ENCODE measurements around the gene SWAP70. TPM values are rescaled to one million over a fixed set of nuclear protein-coding genes. Genes with fewer than 3 reads are reported as not detected.

Gene SWAP70
- total and polyA plus RNA-seq, 2 of the 8 experiments (the other 6 are each of a cell fraction or from before 2014, with no cell fraction given), result 14.8 to 37.5 TPM

DNA sequence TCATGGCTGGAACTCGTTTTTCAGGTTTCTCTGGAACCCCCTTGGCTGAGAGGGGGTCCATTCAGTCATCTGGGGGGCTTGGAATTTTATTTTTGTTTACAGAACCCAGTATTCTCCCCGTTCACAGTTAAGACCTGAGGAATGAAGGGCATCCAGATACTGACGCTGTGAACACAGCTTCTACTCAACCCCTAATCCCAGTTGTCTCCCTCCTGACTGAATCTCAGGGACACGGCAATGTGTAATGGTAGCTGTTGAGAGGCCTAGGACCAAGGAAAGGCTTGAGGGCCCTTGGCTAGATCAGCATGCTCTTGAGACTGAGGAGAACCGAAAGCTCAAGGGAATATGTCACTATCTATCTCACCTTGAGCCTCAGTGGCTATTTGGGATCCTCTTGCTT is 113.6 kb downstream of the SWAP70 start:
- Histone ChIP-seq H2BK20ac (ENCODE audit: low read length) (no peak overlapping the region), H3K4me2 (ENCODE audit: insufficient read depth in 1 of 2, low read depth in 2 of 2, low read length in 2 of 2) (peak overlapping the region in 1 of 2 experiments; percentile 15; a peak in 1 of 4 replicates)

More for the DNA sequence above, 113.6 kb downstream of the SWAP70 start:
- no peaks in the 10 kb centered on the region for H3K23me2 ChIP-seq (ENCODE audit: low read depth, low read length)
- no peak overlapping the region for H3K4me3 ChIP-seq (ENCODE audit: extremely low read depth in 1 of 4, insufficient read depth in 2 of 4, low read depth in 3 of 4, low read length in 4 of 4)
- no peak overlapping the region for H3K56ac ChIP-seq (replicated peaks; ENCODE audit: insufficient read length, low read depth, low read length)
- H3K18ac ChIP-seq (ENCODE audit: extremely low read depth, low read length), result no peak overlapping the region
- no peak overlapping the region for H4K8ac ChIP-seq (ENCODE audit: extremely low read depth, insufficient read depth, low read length)
- no peaks in the 10 kb centered on the region for H3K27me3 ChIP-seq (replicated peaks in 1 of 4; ENCODE audit: control insufficient read depth in 3 of 4, extremely low read depth in 1 of 4, insufficient read depth in 3 of 4, low read length in 3 of 4)
- H3K9me3 ChIP-seq (ENCODE audit: insufficient read depth in 2 of 2, low read depth in 1 of 2, low read length in 1 of 2), result no peaks in the 10 kb centered on the region
- POLR2A ChIA-PET (ENCODE audit: partially characterized antibody), result interaction anchor here (0.9 to 1.3 kb wide), 3 partner anchors 10 to 14 kb away, joined by 3 to 4 read pairs (median 3); no protein-coding TSS in a partner anchor
- H3K36me3 ChIP-seq (ENCODE audit: control insufficient read depth in 2 of 4, insufficient read depth in 4 of 4, low read length in 3 of 4), result peaks cover 0 to 20% (median 14%) of the 10 kb centered on the region in 4 experiments; a peak in 5 of 8 replicates
- no peaks in the 10 kb centered on the region for H4K20me1 ChIP-seq (replicated peaks in 1 of 2; ENCODE audit: control insufficient read depth in 1 of 2, insufficient read depth in 2 of 2, low read length in 2 of 2)
- CTCF ChIA-PET (ENCODE audit: partially characterized antibody), result interaction anchor here (0.9 to 2.6 kb wide), 2 partner anchors 9 to 19 kb away, joined by 3 to 9 read pairs; no protein-coding TSS in a partner anchor
- TF ChIP-seq, protein P1, sequence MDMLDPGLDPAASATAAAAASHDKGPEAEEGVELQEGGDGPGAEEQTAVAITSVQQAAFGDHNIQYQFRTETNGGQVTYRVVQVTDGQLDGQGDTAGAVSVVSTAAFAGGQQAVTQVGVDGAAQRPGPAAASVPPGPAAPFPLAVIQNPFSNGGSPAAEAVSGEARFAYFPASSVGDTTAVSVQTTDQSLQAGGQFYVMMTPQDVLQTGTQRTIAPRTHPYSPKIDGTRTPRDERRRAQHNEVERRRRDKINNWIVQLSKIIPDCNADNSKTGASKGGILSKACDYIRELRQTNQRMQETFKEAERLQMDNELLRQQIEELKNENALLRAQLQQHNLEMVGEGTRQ (IDR thresholded peaks at IDR 0.05; ENCODE audit: low read length), result no peak
- TF ChIP-seq SP1 (IDR thresholded peaks at IDR 0.05; ENCODE audit: low read depth, low read length) (0 out of 2 replicates have a peak, but pooled peaks have one; percentile 41), YY1 (IDR thresholded peaks at IDR 0.05; ENCODE audit: low read depth, low read length) (no peak), RBBP5 (IDR thresholded peaks at IDR 0.05; ENCODE audit: borderline replicate concordance, low read depth, low read length) (peak; percentile 20; the same call in 1 of the 2 replicates), RXRA (IDR thresholded peaks at IDR 0.05; ENCODE audit: insufficient read depth, low read depth, low read length) (no peak)
- H2BK5ac ChIP-seq (ENCODE audit: low read depth, low read length), result no peak overlapping the region
- H2BK120ac ChIP-seq (replicated peaks; ENCODE audit: low read depth, low read length), result no peak overlapping the region
- H3K27ac ChIP-seq (ENCODE audit: low read depth, low read length), result no peak overlapping the region
- no peaks in the 10 kb centered on the region for H3K79me2 ChIP-seq (ENCODE audit: control insufficient read depth in 1 of 2, insufficient read depth in 2 of 2, low read length in 2 of 2)
- H3K9ac ChIP-seq (replicated peaks in 1 of 4; ENCODE audit: extremely low read depth in 1 of 4, low read depth in 3 of 4, low read length in 3 of 4), result no peak overlapping the region
- H2BK15ac ChIP-seq (ENCODE audit: low read length), result no peak overlapping the region
- no peaks in the 10 kb centered on the region for H3K79me1 ChIP-seq (ENCODE audit: low read depth, low read length)
- no peak overlapping the region for H2BK12ac ChIP-seq (ENCODE audit: low read depth, low read length)
- FAIRE-seq (peak; percentile 63), DNase-seq (ENCODE audit: low read depth in 1 of 2, low spot score in 2 of 2) (no peak)
- H4K5ac ChIP-seq (ENCODE audit: insufficient read length, low read depth, low read length), result no peak overlapping the region
- H4K91ac ChIP-seq (replicated peaks; ENCODE audit: insufficient read length, low read length), result no peak overlapping the region
- H3K4ac ChIP-seq (replicated peaks; ENCODE audit: insufficient read length, low read depth, low read length), result no peak overlapping the region
- 80% methylated on average over 5 of the region's 5 CpGs; no CpG with 5 or more reads in 1 of the 2 experiments for WGBS, 2 experiments (ENCODE audit: extremely low coverage in 1 of 2, insufficient coverage in 1 of 2, insufficient read length in 1 of 2, insufficient replicate concordance in 2 of 2, low coverage in 1 of 2, low lambda C conversion rate in 2 of 2, missing lambda C conversion rate in 1 of 2)
- no peak overlapping the region for H2AFZ ChIP-seq (ENCODE audit: low read length)
- no peak overlapping the region for H3K23ac ChIP-seq (ENCODE audit: insufficient read length)
- H3K4me1 ChIP-seq (replicated peaks in 1 of 4; ENCODE audit: control insufficient read depth in 3 of 4, insufficient read depth in 4 of 4, low read length in 3 of 4), result peaks cover 2 to 10% (median 6%) of the 10 kb centered on the region in 4 experiments; a peak in 6 of 7 replicates
- no peak overlapping the region for H3K14ac ChIP-seq (ENCODE audit: insufficient read length)
- H2AK5ac ChIP-seq (ENCODE audit: low read depth, low read length), result no peak overlapping the region
